Medulla oblongata (tissue), 1 donor: ENCODE measurements around the gene BIRC7.
"Not testable (repeated sequence)": the region's sequence is repeated elsewhere in the genome, so short reads cannot be mapped to it uniquely, and the experiment has no call there.

Experiments used
- DNase-seq: peaks from one replicate; pipeline ENCODE4 v3.0.0-alpha.2; 2015; ENCODE audit errors: extremely low spot score

BIRC7 gene

DNA sequence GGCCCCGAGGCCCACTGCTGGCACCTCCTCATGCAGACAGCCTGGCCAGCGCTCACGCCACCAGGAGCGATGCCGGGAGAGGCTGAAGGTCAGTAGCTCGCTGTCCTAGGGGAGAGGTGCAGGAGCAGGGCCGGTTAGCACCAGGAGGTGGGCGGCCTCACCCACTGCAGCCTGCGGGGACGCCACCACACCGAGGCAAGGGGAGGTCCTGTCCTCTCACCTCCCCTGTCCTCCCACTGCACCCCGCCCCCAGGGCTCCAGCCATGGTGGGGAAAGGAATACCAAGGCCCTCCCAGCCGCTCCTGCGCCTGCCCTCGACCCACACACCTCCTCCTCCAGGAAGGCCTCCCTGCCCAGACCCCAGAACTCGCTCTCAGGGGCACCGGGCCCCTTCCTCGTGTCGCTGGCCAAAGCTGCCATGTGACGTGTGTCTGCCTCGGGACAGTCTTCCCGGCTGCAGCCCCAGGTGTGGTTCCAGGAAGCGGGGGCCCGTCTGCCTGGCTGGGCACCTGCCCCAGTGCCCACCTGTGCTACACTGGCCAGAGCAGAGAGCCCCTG lies 12.0 kb downstream of the BIRC7 start:
- no peak for DNase-seq

DNA sequence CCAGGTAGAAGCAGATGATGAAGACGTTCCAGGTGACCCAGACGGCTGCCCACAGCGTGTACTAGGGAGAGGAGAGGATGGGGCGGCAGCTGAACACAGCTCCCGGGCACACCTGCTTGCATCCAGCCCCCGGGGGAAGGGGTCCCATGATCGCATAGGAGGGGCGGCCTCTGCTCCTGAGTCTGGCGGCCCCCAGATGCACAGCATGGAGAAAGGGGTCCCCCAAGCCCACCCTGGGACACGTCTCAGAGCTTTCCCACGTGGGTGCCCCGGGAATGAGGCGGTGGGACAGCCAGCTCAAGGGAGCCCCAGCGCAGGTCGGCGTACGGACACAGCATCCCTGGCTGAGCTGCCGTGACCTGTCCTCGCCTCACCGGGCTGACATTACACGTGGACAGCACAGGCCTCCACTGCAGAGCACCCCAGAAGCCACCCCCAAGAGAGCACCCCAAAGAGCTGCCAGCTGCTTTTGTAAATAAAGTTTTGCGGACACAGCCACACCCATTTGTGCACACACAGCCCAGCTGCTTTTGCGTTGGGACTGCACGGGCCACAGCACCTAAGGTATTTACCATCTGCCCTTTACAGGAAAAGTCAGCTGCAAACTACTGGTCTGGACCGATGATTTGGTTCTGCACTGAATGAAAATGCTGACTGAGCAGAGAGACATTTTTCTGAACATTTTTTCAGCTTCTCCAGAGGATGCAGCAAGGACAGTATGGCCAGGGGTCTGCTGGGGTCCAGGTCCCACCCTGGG lies 13.3 kb downstream of the BIRC7 start:
- no peak for DNase-seq

DNA sequence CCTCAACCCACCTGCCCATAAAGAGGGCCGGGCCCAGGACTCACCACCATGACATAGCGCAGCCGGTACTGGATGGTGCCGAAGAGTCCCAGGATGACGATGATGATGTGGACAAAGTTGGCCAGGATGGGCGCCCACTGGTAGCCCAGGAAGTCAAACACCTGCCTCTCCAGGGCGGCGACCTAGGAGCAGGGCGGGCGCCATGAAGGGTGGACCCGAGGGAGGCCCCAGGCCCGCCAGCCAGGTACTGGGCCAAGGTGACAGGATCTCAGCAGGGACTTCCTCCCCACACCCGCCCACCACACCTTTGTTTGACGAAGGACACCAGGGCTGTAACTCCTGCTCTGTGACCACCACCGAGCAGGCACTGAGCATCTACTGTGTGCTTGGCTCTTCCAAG lies 14.2 kb downstream of the BIRC7 start:
- DNase-seq, result no peak

DNA sequence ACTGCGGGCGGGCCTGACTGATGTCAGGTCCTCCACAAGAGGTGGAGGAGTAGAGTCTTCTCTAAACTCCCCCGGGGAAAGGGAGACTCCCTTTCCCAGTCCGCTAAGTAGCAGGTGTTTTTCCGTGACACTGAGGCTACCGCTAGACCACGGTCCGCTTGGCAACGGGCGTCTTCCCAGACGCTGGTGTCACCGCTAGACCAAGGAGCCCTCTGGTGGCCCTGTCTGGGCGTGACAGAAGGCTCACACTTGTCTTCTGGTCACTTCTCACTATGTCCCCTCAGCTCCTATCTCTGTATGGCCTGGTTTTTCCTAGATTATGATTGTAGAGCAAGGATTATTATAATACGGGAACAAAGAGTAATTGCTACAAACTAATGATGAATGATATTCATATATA lies 15.6 kb downstream of the BIRC7 start:
- DNase-seq, result not testable (repeated sequence)

DNA sequence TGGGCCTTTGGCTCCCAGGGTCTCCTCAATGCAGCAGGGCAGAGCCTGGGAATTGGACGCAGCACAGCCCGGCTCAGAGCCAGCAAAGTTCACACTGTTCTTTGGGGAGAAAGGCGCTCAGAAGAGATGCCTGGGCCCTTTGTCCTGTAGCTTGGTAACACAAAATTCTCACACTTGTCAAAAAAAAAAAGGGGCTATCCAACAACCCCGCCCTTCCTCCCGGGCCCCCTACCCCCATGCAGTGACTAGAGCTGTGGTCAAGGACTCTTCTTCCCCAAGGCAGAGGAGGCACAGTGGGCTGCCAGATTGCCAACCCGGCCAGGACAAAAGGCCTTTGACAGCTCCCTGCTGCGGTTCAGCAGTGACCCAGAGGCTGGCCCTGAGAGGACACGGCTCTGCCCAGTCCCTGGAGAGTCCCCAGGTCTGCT lies 16.6 kb downstream of the BIRC7 start:
- DNase-seq, result peak; percentile 76

DNA sequence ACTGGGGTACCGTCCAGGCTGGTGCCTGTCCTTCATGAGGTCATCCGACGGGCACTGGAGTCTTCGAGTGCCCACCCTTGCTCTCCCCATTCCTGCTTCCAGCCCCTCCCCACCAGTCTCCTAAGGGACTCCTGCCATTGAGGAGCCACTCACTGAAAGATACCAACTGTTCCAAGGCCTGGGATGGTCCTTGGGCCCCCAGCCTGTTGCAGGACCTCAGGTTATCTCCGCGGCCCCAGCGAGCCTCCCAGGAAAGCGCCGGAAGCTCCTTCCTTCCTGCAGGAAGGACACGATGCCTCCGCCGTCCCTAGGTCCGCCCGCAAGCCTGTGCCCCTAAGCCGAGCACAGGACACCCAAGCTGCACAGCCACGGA lies 17.3 kb downstream of the BIRC7 start:
- DNase-seq, result no peak

DNA sequence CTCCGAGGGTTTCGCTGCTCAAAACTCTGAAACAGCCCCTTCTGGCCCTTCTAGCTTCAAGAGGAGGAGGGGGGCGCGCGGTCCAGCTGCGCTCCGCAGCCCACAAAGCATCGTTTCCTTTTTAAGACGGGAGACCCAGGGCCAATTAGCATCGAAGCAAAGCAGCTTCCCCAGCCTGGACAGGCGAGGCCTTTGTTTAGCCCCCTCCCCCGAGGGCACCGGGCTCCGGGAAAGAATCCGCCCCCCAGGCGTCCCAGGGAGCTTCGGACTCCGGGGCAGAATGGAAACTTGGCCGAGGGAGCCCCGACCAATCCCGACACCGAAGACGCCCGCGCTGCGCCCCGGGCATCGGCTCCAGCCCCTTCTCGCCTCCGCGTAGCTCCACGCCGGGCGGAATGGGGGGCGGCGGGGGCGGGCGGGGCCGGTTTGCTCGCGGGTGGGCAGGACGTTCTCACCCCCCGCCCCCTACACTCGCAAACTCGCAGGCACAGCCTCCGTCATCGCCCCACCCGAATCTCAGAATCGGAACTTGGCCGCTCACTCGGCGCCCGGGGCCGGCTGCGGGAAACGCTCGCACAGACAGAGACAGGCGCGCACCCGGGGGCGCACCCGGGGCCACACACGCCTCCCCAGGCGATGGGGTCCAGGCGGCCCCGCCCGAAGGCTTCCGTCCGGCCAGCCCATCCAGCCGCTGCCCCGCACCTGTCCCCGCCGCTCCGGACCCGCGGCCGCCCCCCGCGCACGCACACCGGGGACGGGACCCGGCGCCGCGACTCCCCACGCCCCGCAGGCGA lies 17.9 kb downstream of the BIRC7 start:
- DNase-seq, result no peak

DNA sequence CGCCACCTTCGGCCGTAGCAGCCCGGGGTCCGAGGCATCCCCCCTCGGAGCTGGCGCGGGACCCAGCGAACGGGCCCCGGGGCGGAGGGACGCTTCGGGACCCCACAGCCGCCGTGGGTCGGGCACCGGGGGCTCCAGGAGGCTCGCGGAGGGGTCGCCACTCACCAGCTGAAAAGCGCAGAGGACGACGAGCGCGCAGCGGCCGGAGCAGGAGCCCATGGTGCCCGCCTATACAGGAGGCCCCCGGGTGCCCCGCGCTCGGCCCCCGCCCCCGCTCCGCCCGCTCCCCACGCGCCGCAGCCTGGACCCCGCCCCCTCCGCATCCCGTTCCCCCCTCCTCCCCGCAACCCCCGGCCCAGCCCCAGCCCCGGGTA lies 18.5 kb downstream of the BIRC7 start, which contains the start of gene NKAIN4:
Gene NKAIN4, minus strand, starts transcription at position 232 of the 374 bp plus-strand sequence. Its CDS starts 13 bp downstream, at position 219.
- DNase-seq, result no peak

DNA sequence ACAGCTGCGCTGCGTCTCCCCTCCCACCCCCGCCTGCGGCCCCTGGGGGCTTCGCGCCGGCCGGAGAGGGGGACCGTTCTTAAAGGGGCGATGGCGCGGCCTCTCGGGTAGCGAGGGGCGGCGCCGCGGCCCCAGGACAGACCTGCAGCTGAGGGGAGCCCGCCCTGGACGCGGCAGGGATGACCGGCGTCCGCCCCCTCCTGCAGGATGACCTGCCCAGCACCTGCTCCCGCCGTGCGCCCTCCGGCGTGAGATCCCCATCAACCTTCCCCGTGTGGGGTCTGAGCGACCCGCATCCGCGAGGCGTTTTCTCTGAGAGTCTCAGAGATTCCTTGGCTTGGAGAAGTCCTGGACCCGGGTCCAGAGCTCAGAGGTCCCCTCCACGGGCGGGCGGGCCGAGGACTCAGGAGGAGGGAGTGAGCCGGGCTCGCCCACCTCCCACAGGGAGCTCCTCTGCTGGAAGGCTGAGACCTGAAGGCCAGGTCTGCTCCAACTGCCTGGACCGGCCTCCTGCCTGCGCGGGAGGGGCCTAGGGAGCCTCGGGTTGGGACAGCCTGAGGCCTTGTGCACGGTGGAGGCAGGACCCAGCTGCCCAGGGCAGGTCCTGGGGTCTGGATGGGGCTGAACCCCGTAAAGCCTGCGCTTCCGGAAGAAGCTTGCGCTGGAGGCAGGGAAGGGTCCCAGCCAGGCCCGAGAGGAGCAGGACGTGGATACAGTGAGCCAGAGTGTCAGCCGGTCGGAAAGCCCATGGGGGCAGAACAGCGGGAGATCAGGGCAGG lies 19.1 kb downstream of the BIRC7 start:
- DNase-seq, result no peak

DNA sequence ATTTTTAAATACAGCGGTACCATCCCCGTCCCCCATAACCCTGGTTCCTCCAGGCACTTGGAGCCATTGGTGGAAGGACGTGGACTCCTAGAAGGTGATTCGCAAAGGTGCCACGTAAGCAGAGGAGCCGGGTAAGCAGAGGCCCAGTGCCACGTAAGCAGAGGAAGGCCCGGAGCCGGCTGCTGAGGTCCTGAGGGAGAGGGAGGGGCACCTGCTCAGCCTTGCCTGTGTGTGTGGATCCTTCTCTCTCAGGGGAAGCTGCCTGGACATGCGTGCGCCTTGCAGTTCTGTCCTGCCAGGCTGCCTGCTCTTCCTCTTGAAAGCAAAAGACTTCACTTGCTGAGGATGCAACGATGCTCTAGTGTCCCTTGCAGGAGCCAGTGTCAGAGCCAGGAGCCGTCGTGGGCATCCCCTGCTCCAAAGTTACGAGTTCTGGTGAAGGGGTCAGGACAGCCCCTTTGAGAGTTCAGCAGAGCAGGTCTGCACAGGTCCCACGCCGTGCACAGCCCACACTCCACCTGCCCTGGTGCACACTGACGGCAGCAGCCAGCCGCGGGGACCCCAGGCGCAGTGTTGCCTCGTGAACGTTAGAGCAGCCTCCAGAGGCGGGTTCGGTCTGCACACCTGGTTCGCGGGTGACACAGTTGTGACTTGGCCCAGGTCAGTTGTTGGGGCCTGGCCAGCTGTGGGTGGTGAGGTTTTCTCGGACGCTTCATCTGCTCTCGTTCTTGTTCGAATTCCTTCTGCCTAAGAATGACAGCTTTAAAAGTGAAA lies 20.4 kb downstream of the BIRC7 start:
- DNase-seq, result no peak

DNA sequence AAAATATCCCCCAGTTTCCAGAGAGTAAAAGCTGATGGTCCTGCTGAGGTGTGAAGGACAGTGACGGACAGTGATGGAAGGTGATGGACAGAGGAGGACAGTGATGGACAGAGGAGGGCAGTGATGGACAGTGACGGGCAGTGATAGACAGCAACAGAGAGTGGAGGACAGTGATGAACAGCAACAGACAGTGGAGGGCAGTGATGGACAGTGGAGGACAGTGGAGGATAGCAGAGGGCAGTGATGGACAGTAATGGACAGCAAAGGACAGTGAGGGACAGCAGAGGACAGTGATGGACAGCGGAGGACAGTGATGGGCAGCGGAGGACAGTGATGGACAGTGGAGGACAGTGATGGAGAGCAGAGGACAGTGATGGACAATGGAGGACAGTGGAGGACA lies 21.2 kb downstream of the BIRC7 start:
- no peak for DNase-seq

DNA sequence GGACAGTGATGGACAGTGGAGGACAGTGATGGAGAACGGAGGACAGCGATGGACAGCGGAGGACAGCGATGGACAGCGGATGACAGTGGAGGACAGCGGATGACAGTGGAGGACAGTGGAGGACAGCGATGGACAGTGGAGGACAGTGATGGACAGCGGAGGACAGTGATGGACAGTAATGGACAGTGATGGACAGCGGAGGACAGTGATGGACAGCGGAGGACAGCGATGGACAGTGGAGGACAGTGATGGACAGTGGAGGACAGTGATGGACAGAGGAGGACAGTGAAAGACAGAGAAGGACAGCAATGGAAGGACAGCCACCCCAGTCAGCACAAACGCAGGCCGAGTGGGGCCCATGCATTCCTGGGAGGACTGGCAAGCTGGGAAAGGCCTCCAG lies 21.9 kb downstream of the BIRC7 start:
- DNase-seq, result no peak

DNA sequence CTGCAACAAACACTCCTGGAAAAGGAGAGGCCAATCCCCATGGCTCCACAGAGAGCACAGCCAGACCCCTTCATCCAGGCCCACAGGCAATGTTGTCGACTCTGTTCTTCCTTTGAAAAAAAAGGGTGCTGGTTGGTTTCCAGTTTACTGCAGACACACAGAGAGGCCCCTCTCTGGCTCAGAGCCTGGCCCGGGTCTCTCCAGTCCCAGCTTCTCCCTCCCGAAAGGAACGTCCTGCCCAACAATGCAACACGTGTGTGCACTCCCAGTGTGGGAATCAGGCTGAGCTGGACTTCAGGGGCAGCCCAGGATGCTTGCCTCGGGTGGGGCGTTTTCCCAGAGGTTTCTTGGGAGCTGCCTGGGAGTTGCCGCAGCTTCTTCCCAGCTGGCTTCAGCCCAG lies 23.1 kb downstream of the BIRC7 start:
- DNase-seq, result no peak

DNA sequence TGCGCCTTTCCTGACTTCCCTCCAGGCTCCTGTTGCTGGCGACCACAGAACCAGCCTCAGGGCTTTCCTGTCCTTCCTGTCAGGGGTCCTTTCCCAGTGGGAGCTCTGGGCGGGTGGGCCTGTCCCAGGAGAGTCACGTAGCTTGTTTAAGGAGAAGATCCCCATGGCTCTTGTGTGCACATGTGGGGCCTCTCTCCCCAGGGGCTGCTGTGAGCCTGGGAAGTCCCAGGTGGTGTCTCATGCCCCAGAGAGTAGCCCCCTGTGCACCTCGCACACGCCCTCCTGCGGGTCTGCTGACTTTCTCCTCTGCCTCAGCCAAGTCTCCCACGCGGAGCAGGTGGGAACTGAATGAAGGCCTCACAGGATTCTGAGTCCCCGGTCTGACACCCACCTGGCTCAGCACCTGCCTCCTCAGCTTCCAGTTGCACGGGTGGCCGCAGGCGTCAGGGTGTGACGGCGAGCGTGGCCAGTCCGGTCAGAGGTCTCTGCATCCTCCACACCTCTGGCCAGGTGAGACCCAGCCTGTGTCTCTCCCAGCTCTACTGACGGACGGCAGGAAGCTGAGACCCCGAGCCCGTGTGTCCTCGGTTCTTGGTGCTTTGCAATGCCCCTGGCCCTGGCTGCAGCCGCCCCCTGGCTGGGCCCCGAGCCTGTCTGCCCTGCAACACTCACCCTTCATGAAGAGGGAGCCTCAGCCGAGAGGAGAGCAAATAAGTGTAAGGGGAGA lies 24.2 kb downstream of the BIRC7 start:
- DNase-seq, result no peak

DNA sequence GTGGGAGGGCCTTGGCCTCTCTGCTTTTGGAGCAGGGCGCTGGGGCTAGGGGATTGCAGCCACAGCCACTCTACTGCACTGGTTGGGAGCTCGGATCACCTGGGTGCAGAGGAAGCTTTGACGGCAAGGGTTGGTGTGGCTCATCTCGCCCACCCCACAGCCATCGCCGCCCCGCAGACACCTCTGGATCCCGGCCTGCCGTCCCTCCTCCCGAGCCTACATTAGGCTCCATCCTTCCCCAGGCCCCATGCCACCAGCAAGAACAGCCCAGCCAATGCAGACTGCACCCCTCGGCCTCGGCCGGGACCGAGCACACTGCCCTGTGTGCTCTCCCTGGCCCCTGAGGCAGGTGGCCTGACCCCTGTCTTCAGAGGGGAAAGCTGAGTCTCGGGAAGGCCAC lies 24.8 kb downstream of the BIRC7 start:
- DNase-seq, result no peak

DNA sequence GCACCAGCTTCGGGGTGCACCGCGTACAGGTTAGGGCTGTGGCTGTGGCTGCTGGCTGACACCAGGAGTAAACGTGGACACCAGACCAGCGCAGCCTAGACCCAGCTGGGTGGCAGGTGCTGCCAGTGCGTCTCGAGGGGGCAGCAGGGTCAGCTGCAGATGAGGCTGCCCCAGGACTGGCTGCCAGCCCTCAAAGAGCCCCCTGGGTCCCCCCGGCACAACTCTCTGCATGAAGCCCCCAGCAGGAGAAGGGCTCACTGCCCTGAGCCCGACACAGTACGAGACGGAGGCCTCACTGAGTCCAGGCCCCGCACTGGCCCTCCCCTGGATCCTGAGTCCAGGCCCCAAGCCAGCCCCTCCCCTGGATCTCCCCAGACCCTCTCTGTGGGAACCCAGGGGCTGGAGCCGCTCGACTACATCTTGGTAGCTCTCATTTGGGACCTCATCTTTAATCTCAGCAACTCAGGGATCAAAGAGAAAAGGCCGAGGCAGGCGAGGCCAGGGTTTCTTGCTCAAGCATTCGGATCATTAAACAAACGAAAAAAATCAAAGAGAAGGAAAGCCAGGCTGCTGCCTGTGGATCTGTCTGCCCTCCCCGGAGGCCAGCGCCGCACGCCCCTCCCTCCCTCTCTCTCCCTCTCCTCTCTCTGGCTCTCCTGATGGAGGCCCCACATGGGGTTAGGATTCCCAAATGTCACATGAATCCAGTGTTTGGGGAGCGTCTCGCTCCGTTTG lies 25.5 kb downstream of the BIRC7 start:
- no peak for DNase-seq

DNA sequence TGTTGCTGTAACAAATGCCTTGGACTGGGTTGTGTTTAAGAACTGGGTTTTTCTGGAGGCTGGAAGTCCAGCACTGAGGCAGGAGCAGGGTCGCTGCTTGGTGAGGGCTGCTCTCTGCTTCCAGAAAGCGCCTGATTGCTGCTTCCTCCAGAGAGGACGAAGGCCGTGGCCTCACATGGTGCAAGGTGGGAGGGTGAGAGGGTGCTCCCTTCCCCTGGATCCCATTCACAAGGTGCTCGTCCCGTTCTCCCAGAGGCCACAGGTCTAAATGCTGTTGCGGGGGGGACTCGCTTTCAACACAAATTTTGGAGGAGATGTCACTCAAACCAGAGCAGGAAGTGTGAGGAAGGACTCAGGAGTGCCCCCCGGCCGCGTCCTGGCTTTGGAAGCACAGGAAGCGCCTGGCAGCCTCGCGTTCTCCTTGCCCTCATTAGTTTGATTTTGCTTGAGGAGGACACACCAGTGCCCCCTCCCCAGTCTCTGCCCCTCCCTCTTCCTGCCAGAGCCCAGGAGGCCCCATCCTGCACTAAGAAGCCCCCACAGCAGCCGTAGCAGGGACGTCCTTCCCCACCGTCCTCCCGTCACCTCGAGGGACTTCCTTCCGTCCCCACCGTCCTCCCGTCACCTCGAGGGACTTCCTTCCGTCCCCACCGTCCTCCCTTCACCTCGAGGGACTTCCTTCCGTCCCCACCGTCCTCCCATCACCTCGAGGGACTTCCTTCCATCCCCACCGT lies 26.3 kb downstream of the BIRC7 start:
- no peak for DNase-seq

DNA sequence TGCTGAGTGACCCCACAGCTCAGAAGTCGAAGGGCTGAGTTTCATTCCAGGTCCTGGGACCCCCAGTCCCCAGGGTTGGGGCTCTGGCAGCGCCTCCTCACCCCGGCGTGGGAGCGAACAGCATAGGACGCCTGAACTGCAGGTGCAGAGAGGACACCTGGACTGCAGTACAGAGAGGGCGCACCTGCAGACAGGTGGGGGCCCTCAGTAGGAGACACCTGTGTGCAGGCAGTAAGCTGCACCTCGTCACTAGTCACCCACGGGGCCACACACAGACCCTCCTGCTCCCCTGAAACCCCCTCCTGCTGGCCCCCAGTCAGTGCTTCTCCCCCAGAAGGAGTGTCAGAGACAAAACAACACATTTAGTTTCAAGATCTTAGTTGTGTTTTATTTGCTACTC lies 27.1 kb downstream of the BIRC7 start:
- no peak for DNase-seq

DNA sequence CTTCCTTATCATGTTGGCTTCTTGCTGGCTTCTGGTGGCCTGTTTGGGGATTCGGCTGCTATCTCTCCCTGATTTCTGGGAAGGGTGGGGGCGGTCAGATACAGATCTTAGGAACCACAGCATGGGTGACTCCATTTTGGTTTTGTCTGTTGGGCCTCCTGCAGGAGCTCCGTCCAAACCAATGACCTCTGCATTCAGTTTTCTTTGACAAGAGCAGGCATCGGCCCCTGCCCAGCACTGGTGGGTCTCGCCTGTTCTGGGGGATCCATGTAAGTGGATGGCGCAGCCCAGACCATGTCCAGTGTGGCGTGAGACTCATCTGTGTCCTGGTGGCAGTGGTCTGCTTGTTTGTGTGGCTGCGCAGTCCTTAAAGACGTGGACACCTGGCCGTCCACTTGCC lies 28.3 kb downstream of the BIRC7 start:
- DNase-seq, result no peak
